Omental fat pad (tissue), 4 donors: ENCODE data around the gene TMEM214. TPM values are rescaled to one million over a fixed set of nuclear protein-coding genes. Genes with fewer than 3 reads are reported as not detected.

Experiments used
- ATAC-seq: fragments of 150-250 bp; one replicate; pipeline ENCODE4 v1.9.1; 2016; ENCODE audit warnings: mild to moderate bottlenecking, moderate library complexity; ENCODE audit not compliant: low FRiP score
- DNase-seq: peaks from one replicate; pipeline ENCODE4 v3.0.0-alpha.2; 2019; ENCODE audit warnings: low spot score
- CTCF ChIP-seq, 3 donors: fragments of 450-650 bp; IDR thresholded peaks; one replicate each; pipeline ENCODE4 v1.5.1; 2016 to 2017; ENCODE audit warnings: antibody characterized with exemption in 3 of 3, mild to moderate bottlenecking in 3 of 3, moderate library complexity in 2 of 3
- total RNA-seq, 4 donors: library from RNA; depleted of rRNA; stranded (reverse); fragments of >200 nt; gene quantifications; one replicate each; pipeline ENCODE4 v1.1.0, GENCODE V29; 2016

TMEM214 gene
- total RNA-seq, 4 donors from 2014 or later: 52.4 to 76.0 (median 64.7) TPM

GRCh38 chr2:26991717-26992116 lies 41.0 kb upstream of the TMEM214 start:
- DNase-seq: no peak
- ATAC-seq: no peak
- no peak for TF ChIP-seq CTCF (IDR thresholded peaks at IDR 0.05)

- TF ChIP-seq CTCF (IDR thresholded peaks at IDR 0.05): no peak
- ATAC-seq (no peak), DNase-seq (no peak)
Measured at GRCh38 chr2:26993768-26994167, 39.0 kb upstream of the TMEM214 start.

GRCh38 chr2:26994983-26995382 lies 37.8 kb upstream of the TMEM214 start:
- no peak for ATAC-seq
- TF ChIP-seq CTCF (IDR thresholded peaks at IDR 0.05): no peak

GRCh38 chr2:26997394-26997793 lies 35.4 kb upstream of the TMEM214 start:
- TF ChIP-seq CTCF (IDR thresholded peaks at IDR 0.05): no peak
- DNase-seq: no peak
- no peak for ATAC-seq

More at GRCh38 chr2:26994983-26995382, 37.8 kb upstream of the TMEM214 start:
- no peak for DNase-seq

- no peak for TF ChIP-seq CTCF (IDR thresholded peaks at IDR 0.05)
- ATAC-seq (no peak), DNase-seq (no peak)
Measured at GRCh38 chr2:26998323-26998722, 34.4 kb upstream of the TMEM214 start.

- TF ChIP-seq CTCF (IDR thresholded peaks at IDR 0.05): no peak
Measured at GRCh38 chr2:27000228-27000627, 32.5 kb upstream of the TMEM214 start.

GRCh38 chr2:27000995-27001394 lies 31.8 kb upstream of the TMEM214 start:
- no peak for TF ChIP-seq CTCF (IDR thresholded peaks at IDR 0.05)
- no peak for DNase-seq
- no peak for ATAC-seq

More at GRCh38 chr2:27000228-27000627, 32.5 kb upstream of the TMEM214 start:
- ATAC-seq (no peak), DNase-seq (no peak)
